H7 (cell line): Measurements from ENCODE around the gene KLHL29. TPM values are rescaled to one million over a fixed set of nuclear protein-coding genes. Genes with fewer than 3 reads are reported as not detected.

Experiments used
- DNase-seq: peaks from one replicate; pipeline ENCODE4 v3.0.0; 2012
- H3K27me3 ChIP-seq: 2 replicates; pipeline ENCODE4 v1.6.0; 2011; ENCODE audit warnings: mild to moderate bottlenecking, low read length; ENCODE audit not compliant: control insufficient read depth, insufficient read depth
- H3K36me3 ChIP-seq: replicated peaks from 2 replicates; pipeline ENCODE4 v1.5.1; 2011; ENCODE audit warnings: low read length; ENCODE audit not compliant: control insufficient read depth, insufficient read depth
- H3K4me3 ChIP-seq: 2 replicates; pipeline ENCODE4 v1.5.1; 2011; ENCODE audit warnings: low read depth, mild to moderate bottlenecking, control low read depth, low read length, moderate library complexity; ENCODE audit not compliant: insufficient read depth
- total RNA-seq: library from RNA; depleted of rRNA; stranded (reverse); fragments of >200 nt; shearing (Covaris generic); gene quantifications from 2 replicates; pipeline ENCODE4 v1.2.3, GENCODE V29; 2014

KLHL29 gene
- total RNA-seq, 1 experiment from 2014 or later = 6.2 TPM

- Histone ChIP-seq H3K4me3 (no peak overlapping the region), H3K27me3 (no peaks in the 10 kb centered on the region), H3K36me3 (no peaks in the 10 kb centered on the region)
- DNase-seq = no peak
These were observed 247.4 kb downstream of the KLHL29 start for GRCh38 chr2:23632386-23632785.

- no peaks in the 10 kb centered on the region for H3K27me3 ChIP-seq
- no peaks in the 10 kb centered on the region for H3K36me3 ChIP-seq
- no peak overlapping the region for H3K4me3 ChIP-seq
- no peak for DNase-seq
These were observed 247.9 kb downstream of the KLHL29 start for GRCh38 chr2:23632831-23633395.

- H3K4me3 ChIP-seq = no peak overlapping the region
These were observed 249.0 kb downstream of the KLHL29 start for GRCh38 chr2:23633966-23634365.

GRCh38 chr2:23635442-23636340 is 250.7 kb downstream of the KLHL29 start:
- Histone ChIP-seq H3K27me3 (no peaks in the 10 kb centered on the region), H3K4me3 (no peak overlapping the region), H3K36me3 (no peaks in the 10 kb centered on the region)
- DNase-seq = no peak

More at GRCh38 chr2:23633966-23634365, 249.0 kb downstream of the KLHL29 start:
- DNase-seq = no peak
- Histone ChIP-seq H3K27me3 (no peaks in the 10 kb centered on the region), H3K36me3 (no peaks in the 10 kb centered on the region)

GRCh38 chr2:23636426-23636825 is 251.4 kb downstream of the KLHL29 start:
- H3K36me3 ChIP-seq = no peaks in the 10 kb centered on the region
- no peaks in the 10 kb centered on the region for H3K27me3 ChIP-seq
- DNase-seq = peak; percentile 75
- no peak overlapping the region for H3K4me3 ChIP-seq

- H3K27me3 ChIP-seq = no peaks in the 10 kb centered on the region
- H3K36me3 ChIP-seq = no peaks in the 10 kb centered on the region
- no peak overlapping the region for H3K4me3 ChIP-seq
- no peak for DNase-seq
These were observed 252.2 kb downstream of the KLHL29 start for GRCh38 chr2:23637011-23637778.

GRCh38 chr2:23639406-23639982 is 254.5 kb downstream of the KLHL29 start:
- peak; percentile 73 for DNase-seq
- H3K36me3 ChIP-seq = no peaks in the 10 kb centered on the region; the same call in 1 of the 2 replicates
- no peak overlapping the region for H3K4me3 ChIP-seq
- no peaks in the 10 kb centered on the region for H3K27me3 ChIP-seq

- no peaks in the 10 kb centered on the region; the same call in 1 of the 2 replicates for H3K36me3 ChIP-seq
These were observed 255.7 kb downstream of the KLHL29 start for GRCh38 chr2:23640711-23641110.

GRCh38 chr2:23642516-23642915 is 257.5 kb downstream of the KLHL29 start:
- H3K36me3 ChIP-seq = no peaks in the 10 kb centered on the region; the same call in 1 of the 2 replicates
- DNase-seq = no peak

More at GRCh38 chr2:23640711-23641110, 255.7 kb downstream of the KLHL29 start:
- DNase-seq = no peak
- Histone ChIP-seq H3K27me3 (no peaks in the 10 kb centered on the region), H3K4me3 (no peak overlapping the region)

GRCh38 chr2:23645230-23645808 is 260.3 kb downstream of the KLHL29 start:
- no peak overlapping the region for H3K4me3 ChIP-seq
- no peaks in the 10 kb centered on the region for H3K27me3 ChIP-seq
- no peaks in the 10 kb centered on the region; the same call in 1 of the 2 replicates for H3K36me3 ChIP-seq
- no peak for DNase-seq

More at GRCh38 chr2:23642516-23642915, 257.5 kb downstream of the KLHL29 start:
- Histone ChIP-seq H3K4me3 (no peak overlapping the region), H3K27me3 (no peaks in the 10 kb centered on the region)

- Histone ChIP-seq H3K27me3 (no peaks in the 10 kb centered on the region), H3K36me3 (no peaks in the 10 kb centered on the region; the same call in 1 of the 2 replicates), H3K4me3 (no peak overlapping the region)
- DNase-seq = no peak
These were observed 262.6 kb downstream of the KLHL29 start for GRCh38 chr2:23647563-23647962.

- no peaks in the 10 kb centered on the region for H3K27me3 ChIP-seq
- no peak for DNase-seq
- no peak overlapping the region for H3K4me3 ChIP-seq
- H3K36me3 ChIP-seq = no peaks in the 10 kb centered on the region
These were observed 264.3 kb downstream of the KLHL29 start for GRCh38 chr2:23649303-23649702.

GRCh38 chr2:23649819-23650218 is 264.8 kb downstream of the KLHL29 start:
- DNase-seq = no peak
- no peaks in the 10 kb centered on the region for H3K27me3 ChIP-seq
- H3K4me3 ChIP-seq = no peak overlapping the region
- H3K36me3 ChIP-seq = no peaks in the 10 kb centered on the region
